HG03342 (cell line): ENCODE measurements around the gene TMEM198.

Source experiments
- ATAC-seq: cut with Tn5 transposase; IDR thresholded peaks from one replicate; pipeline ENCODE4 v1.9.1; 2021; ENCODE audit warnings: mild to moderate bottlenecking, moderate library complexity; ENCODE audit not compliant: unreplicated experiment

Gene TMEM198

DNA sequence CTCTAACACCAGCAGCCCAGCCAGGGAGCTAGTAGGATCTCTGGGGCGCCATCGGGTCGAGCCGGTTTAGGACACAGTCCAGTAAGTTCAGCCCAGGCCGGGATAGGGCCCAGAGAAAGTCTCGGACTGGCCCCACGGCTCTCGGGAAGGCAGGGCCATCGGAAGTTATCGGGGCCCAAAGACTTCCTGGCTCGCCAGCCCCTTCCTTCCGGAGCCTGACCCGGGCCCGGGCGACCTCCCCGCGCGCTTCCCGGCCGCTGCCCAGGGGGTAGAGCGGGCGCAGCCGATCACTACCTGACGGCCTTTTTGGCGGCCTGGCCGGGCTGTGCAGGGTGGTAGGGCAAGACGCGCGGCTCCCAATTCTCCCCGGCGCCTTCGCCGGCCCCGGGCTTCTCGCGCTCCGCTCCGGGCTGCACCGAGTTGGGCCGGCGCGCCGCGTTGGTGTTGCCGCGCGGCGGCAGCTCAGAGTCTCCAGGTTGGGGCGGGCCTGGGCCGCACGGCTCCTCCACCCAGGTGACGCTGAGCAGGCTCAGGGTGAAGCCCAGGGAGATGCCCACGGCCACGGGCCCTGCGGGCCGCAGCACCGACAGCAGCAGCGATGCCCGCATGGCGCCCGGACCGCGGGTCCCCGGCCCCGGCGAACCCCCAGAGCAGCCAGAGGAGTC is 765 bp upstream of the TMEM198 start:
- peak; percentile 41 for ATAC-seq

DNA sequence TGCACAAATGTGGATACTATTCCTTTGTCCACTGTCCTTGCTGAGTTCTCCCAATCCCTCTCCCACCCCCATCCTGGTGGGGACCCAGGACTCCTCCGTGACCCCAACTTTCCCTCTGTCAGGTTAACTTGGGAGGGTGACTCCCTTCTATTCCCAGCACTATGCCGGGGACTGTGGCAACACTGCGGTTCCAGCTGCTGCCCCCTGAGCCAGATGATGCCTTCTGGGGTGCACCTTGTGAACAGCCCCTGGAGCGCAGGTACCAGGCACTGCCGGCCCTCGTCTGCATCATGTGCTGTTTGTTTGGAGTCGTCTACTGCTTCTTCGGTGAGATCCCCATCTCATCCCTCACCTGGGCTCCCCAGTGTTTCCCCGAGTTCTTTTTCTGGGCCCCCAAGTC is 739 bp downstream of the TMEM198 start:
- no peak for ATAC-seq

DNA sequence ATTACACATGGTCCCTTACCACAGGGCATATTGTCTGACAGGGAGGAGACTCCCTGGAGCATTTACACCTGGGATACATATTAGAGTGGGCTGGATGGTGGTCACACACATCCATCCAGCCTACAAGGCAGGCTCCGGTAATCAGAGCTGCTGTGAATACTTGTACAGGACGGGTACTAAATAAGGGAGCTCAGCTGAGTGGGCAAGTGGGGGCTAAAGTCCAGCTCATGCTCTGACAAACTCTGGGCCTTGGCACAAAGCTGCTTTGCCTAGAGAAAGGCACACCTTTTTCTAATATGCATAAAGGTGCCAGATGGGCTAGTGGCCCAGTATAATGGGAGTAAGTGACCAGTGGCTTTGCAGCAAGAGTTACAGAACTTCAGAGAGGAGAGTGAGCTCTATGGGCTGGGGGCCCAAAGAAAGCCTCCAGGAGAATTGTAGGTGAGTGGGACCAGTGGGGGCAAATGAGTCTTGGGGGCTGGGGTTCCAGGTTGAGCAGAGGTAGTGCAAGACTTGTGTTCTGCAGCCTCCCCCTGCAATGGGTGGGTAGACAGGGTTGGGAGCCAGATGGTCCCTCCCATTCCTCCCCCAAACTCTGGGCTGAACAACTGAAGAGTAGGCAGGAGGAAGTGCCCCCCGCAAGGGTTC is 1.6 kb downstream of the TMEM198 start:
- no peak for ATAC-seq

DNA sequence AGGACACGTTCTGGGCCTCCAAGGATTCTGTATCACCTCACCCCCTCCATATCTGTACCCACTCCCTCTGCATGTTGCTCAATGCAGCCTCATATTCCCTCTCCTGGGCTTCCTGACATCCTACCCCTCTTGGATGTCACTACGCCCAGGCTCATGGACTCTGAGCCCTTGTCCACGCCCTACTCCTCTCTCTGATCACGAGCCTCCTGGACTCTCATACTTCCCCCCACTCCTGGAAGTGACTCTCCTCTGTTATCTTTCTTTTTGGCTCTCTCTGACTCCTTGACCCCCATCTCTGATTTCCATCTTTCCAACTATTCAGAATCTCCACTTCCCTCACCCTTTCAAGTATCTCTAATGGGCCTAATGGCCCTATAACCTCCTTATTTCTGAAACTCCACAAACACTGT is 2.1 kb downstream of the TMEM198 start:
- no peak for ATAC-seq

DNA sequence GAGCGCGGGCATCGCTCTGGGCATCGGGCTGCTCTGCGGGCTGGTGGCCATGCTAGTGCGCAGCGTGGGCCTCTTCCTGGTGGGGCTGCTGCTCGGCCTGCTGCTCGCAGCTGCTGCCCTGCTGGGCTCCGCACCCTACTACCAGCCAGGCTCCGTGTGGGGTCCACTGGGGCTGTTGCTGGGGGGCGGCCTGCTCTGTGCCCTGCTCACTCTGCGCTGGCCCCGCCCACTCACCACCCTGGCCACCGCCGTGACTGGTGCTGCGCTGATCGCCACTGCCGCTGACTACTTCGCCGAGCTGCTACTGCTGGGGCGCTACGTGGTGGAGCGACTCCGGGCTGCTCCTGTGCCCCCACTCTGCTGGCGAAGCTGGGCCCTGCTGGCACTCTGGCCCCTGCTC is 3.8 kb downstream of the TMEM198 start:
- ATAC-seq: no peak

DNA sequence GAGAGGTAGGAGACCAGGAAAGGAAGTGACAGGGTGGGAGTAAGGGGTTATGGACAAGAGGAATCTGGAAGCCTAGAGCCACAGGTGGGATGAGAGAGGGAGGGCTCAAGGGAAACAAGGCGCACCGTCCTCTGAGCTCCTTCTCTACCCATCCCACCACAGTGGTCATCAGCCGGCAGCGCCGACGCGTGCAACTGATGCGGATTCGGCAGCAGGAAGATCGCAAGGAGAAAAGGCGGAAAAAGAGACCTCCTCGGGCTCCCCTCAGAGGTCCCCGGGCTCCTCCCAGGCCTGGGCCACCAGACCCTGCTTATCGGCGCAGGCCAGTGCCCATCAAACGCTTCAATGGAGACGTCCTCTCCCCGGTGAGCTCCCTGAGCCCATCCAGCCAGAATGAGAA is 5.2 kb downstream of the TMEM198 start:
- no peak for ATAC-seq

DNA sequence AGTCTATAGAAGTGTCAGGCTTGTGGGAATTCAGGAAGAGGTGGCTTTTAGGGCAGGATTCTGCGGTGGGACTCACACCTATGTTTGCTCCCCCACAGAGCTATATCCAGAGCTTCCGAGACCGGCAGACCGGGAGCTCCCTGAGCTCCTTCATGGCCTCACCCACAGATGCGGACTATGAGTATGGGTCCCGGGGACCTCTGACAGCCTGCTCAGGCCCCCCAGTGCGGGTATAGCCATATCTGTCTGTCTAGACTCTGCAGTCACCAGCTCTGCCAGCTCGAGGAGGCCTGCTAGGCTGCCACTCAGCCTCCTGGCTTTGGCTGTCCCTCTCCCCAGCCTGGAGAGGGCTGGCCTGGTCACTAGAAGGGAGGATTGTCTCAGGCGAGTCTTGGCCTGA is 5.8 kb downstream of the TMEM198 start:
- no peak for ATAC-seq

DNA sequence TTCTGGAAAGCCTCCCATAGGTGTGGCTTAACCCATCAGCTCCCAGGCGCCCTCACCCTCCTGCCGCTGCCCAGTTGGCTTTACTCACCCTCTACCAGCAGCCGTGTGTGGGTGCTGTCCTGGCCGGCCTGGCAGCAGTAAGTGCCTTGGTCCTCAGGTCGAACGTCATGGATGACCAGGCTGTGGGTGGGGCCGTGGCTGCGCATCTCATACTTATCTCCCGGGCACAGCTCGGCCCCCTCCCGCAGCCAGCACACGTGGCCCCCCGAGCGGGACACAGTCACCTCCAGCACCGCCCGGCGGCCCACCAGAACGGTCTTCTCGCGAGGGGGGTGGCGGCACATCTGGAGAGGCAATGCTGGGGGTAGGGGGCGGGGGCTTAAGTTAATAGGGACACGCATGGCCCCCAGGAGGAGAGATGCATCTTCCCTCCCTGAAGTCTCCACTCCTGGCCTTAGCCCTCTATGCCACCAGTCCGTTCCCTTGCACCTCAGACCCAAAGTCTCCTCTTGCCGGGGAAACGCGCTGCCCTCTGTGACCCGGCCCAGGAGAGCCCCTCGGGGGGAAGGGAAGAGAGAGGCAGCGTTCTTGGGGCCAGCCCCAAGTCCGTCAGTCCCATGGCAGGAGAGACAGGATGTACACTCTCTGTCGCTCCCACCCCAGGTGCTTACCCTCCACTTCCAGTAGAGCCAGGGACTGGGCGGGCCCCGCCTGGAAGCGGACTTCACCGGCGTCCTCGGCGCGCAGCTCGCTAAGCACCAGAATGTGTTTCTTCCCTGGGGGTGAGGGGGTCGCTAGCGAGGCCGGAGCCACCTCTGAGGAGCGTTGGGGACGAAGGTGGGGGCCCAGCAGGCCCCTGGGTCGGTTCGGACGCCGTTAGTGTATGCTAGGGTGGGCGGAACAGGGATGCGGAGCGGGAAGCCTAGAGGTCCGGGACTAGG is 7.9 kb downstream of the TMEM198 start:
- ATAC-seq: peak; percentile 17

DNA sequence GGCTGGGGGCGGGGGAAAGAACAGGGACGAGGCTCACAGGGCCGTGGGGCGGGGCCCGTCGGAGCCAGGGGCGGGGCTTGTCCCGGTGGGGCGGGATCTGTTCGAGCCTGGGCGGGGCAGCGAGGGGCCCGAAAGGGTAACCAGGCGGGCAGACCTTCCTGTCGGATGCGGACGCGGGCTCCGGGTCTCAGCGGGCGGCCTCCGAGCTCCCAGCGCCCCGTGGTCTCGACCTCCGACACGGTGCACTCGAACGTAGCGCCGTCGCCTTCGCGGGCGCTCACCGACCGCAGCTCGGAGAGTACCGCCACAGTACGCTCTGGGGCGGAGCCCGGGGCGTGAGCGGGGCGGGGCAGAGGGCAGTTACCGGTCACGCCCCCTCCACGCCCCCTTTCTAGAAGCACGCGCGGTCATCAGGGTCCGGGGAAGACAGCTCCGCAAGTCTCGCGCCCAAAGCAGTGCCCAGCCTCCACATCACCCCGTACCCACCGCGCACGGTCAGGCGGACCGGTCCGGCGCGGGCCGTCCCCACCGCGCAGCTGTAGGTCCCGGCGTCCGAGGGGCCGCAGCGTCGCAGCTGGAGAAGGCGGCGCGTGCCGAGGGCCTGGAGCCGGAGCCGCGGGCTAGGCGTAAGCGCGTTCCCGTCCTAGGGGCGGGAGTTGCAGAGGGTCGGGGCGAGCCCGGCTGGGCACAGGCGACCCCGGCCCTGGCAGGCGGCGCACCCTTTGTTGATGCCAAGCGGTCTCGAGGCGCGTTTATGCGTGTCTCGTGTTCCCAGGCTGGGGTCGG is 8.7 kb downstream of the TMEM198 start:
- ATAC-seq: peak; percentile 93

DNA sequence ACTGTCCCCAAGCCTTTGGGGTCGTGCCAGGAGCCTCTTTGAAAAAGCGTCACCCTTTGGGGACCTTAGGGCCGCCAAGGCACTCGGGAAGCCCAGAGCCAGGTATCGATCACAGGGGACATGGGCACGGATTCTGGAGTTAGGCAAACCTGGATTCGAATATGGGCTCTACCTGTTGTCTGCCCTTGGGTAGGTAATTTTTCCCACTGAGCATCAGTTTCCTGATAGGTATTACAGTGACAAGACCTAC is 9.3 kb downstream of the TMEM198 start:
- no peak for ATAC-seq

DNA sequence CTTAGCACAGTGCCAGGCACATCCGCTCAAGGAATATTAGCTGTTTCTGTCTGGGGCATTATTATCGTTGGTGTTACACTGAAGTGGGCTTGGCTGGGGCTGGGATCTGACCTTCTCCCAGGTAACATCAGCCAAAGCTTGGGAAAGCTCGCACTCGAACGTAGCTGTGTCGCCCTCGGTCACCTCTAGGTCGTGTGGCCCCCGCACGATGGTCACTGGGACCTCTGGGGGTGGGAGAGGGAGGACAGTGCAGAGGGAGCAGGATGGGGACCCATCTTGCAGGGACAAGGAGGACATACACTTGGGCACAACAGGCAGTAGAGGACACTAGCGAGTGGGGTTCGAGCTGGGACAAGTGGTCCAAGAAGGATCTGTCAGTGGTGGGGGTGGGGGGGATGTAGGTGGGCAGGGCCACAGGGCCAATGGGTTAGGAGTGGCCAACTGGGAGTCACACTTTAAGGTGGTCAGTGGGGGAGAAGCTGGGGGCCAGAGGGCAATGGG is 9.7 kb downstream of the TMEM198 start:
- ATAC-seq: no peak

DNA sequence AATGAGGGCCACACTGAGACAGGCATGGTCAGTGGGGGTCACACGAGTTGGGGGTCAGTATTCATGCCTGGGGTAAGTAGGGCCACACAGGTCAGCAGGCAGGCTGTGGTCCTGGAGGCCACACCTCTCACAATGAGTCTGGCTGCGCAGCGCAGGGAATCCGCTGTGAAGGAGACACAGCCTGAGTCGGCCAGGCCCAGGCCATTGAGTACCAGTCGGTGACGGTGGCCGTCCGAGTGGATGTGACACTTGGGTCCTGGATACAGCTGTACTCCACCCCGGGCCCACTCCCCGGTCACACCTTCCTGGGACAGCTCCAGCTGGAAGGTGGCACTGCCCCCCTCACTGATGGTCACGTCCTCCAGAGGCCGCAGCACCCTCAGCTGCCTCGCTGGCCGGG is 10.5 kb downstream of the TMEM198 start:
- no peak for ATAC-seq

DNA sequence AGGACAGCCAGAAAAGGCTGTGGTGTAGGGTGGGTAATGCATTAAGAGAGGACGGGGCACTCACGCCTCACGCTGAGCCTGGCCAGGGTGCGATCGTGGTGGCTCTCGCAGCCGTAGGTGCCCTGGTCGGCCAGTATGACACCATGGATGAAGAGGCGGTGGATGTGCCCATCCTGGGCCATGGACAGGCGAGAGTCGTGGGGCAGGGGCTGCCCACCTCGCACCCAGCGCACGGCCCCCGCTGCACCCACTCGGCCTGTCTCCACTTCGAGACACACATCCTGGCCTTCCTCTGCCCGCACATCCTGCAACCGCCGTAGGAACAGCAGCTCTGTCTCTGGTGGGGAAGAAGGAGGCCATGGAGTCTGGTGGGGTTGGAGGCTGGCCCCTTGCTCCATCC is 12.1 kb downstream of the TMEM198 start:
- ATAC-seq: no peak

DNA sequence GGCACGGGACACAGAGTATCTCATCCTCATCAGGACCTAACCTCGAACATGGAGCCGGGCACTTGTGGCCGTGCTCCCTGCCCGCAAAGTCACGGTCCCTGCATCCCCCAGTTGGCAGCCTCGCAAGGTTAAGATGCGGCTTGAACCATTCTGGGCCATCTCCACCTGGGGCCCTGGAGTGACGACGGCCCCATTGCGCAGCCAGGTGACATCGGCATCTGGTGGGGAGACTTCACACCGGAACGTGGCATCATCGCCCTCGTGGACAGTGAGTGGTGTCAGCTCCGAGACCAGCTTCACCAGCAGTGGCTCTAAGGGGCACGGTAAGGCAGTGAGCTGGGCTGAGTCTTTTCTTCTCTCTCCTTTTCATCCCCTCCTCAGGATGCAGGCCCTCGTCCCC is 12.6 kb downstream of the TMEM198 start:
- no peak for ATAC-seq

DNA sequence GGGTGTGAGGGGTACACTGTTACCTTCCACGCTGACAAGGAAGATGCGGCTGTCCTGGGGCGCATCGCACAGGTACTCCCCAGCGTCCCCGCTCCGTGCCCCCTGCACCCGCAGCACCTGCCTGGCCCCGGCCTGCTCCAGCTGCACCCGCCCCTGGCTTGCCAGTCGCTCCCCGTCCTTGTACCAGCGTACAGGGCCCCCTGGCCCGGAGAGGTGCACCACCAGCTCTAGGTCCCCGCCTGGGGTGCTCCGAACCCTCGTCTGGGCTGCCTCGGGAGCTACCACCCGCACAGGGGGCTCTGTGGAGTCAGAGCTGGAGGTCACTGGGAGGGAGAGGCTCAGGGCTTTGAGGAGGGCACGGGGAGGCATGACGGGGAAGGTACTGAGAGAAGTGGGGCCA is 13.5 kb downstream of the TMEM198 start:
- no peak for ATAC-seq

DNA sequence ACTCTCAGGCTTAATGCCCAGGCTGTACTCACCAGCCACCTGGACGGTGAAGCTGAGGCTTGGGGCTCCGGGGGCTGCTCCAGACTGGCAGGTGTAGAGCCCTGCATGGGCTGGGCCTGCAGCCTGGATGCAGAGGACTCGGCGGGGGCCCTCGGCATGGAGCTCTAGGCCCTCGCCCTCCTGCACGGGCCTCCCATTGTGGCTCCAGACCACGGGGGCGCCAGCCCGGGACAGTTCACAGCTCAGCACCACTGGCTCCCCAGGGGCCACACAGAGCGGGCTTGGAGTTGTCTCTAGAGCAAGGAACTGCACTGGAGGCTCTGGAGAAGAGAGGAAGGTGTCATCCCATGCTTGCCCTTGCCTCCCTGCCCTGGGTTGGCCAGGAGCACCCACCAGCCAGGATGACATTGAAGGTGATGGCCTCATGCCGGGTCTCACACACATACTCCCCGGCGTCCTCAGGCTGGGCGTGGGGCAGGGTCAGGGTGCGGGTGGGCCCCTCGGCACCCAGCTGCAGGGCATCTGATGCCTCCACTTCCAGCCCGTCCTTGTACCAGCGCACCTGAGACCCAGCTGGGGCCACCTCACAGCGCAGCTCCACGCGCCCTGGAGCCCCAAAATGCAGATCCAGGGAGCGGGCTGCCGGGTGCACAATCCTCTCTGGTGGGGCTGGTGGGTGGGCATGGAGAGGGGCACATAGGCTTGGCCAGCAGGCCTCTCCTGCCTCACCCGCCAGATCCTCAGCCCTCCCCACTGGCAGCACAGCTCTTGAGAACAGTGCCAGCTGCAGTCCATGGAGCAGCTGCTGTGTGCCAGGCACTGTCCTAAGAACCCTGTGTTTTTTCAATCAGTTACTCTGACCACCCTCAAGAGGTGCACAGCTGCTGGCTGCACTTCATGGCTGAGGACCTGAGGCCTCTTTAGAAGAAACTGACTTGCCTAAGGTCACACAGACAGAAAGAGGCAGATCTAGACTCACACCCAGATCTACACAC is 14.3 kb downstream of the TMEM198 start:
- no peak for ATAC-seq

DNA sequence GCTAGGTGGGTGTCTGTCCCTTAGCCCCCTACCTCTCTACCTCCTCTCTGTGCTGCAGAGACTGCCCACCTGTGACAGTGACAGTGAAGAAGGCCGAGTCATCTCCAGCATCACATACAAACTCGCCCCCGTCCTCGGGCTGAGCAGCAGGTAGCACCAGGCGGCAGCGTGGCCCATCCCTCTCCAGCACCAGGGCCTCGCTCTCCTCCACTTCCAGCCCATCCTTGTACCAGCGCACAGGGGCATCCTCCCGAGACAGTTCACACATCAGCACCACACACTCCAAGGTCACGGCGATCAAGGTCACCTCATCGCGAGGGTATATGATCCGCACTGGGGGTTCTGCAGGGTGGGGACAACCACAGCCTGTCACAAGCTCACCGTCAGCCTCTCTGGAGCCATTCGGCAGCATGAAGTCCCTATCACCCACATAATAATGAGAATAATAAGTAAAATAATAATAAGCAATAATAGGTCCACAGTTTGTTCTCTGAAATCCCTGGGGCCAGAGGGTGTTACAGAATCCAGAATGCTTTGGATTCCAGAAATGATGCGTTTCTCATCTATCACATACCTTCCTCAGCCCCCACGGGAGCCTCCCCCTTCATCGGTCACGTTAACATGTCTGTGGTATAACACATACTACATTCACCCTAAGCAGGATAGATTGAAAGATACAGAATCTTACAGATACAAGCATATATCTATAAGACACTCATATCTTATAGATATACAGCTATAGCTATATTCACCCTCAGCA is 15.5 kb downstream of the TMEM198 start:
- no peak for ATAC-seq

DNA sequence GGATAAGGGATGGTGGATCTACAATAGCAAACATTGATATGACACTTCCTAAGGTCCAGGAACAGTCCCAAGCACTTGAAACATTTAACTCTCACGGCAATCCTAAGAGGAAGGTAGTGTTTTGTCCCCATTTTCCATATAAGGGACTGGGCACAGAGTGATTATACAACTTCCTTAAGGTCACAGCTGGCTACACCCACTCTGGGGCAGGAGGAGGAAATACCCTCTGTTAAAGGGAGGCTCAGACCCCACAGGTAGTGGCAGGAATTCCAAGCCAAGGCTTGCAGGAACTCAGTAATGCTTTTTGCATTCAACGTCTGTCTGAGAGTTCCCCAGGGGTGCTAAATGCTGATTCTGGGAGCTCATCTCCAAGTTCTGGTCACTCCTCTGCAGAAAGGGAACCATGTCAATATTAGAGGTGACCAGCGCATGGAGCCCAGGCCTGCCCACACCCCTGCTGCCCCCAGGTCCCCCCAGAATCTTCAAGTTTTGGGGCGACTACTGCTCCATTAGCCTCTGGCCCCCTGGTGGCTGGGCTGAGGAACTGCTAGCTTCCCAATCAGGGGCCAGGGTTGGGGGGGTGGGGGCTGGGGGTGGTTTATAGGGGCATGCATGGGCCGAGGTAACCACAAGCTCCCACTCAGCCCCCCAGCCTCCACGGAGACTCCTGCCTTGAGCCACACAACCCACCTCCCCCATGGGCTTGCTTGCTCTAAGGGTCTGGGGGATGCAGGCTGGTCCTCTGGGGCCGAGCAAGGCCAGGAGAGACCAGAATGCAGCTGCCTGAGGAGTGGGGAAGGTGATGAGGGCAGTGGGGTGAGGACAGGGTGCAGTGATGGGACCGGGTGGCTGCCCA is 16.4 kb downstream of the TMEM198 start:
- no peak for ATAC-seq

DNA sequence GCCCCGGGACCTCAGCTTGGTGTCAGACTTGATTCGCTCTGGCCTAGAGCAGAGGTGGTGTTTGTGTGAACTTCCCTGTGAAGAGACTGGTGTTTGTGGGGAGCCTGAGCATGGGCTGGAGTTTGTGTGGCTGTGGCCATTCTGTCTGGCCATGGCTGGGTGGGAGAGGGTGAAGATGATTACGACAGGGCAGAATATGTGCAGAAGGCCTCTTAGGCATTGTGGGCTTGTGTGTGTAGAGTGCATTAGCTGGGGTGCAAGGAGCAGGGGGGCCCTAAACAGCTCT is 17.0 kb downstream of the TMEM198 start:
- ATAC-seq: no peak
